ENCODE data around the gene METRN.

GRCh38 chr16:707062-707538 is 7.8 kb upstream of the METRN start:
- TF ChIP-seq ISL1 (CRISPR knock-in tag; IDR thresholded peaks at IDR 0.05): no peak
- no peak for TF ChIP-seq PPARA (CRISPR knock-in tag; IDR thresholded peaks at IDR 0.05; ENCODE audit: borderline replicate concordance)
